IMR-90 (cell line): ENCODE data around the gene BCAS4.

ENCODE experiments used
- BHLHE40 ChIP-seq: fragments of 150-350 bp; IDR thresholded peaks from 2 replicates; pipeline ENCODE4 v1.6.1; 2016; ENCODE audit warnings: mild to moderate bottlenecking, low read depth, low read length
- CHD1 ChIP-seq: IDR thresholded peaks from 2 replicates; pipeline ENCODE4 v1.6.1; 2012; ENCODE audit warnings: low read depth, low read length, improper control_type of control experiment
- CTCF ChIP-seq: conservative IDR thresholded peaks from 2 replicates; pipeline ENCODE4 v1.5.1; 2012; ENCODE audit warnings: mild to moderate bottlenecking, low read depth, low read length, improper control_type of control experiment
- FOS ChIP-seq: fragments of 150-350 bp; IDR thresholded peaks from 2 replicates; pipeline ENCODE4 v1.6.1; 2016; ENCODE audit warnings: low read depth, low read length
- MAFK ChIP-seq: IDR thresholded peaks from 2 replicates; pipeline ENCODE4 v1.6.1; 2012; ENCODE audit warnings: low read depth, low read length, improper control_type of control experiment
- MAZ ChIP-seq: IDR thresholded peaks from 2 replicates; pipeline ENCODE4 v1.6.1; 2012; ENCODE audit warnings: low read depth, mild to moderate bottlenecking, low read length, improper control_type of control experiment, moderate library complexity, borderline replicate concordance
- MXI1 ChIP-seq: IDR thresholded peaks from 2 replicates; pipeline ENCODE4 v1.6.1; 2012; ENCODE audit warnings: low read depth, mild to moderate bottlenecking, low read length, moderate library complexity, borderline replicate concordance
- POLR2A ChIP-seq: IDR thresholded peaks from 2 replicates; pipeline ENCODE4 v1.6.1; 2012; ENCODE audit warnings: mild to moderate bottlenecking, low read depth, low read length
- RAD21 ChIP-seq: IDR thresholded peaks from 2 replicates; pipeline ENCODE4 v1.6.1; 2012; ENCODE audit warnings: low read length, improper control_type of control experiment
- RCOR1 ChIP-seq: IDR thresholded peaks from 2 replicates; pipeline ENCODE4 v1.6.1; 2012; ENCODE audit warnings: mild to moderate bottlenecking, low read length, improper control_type of control experiment; ENCODE audit not compliant: insufficient replicate concordance
- RFX5 ChIP-seq: IDR thresholded peaks from 2 replicates; pipeline ENCODE4 v1.8.0; 2012; ENCODE audit warnings: low read depth, mild to moderate bottlenecking, low read length, moderate library complexity
- SMC3 ChIP-seq: fragments of 150-350 bp; IDR thresholded peaks from 2 replicates; pipeline ENCODE4 v1.6.1; 2016; ENCODE audit warnings: low read depth, mild to moderate bottlenecking, antibody characterized with exemption, low read length, moderate library complexity
- USF2 ChIP-seq: fragments of 150-350 bp; IDR thresholded peaks from 2 replicates; pipeline ENCODE4 v1.6.1; 2017; ENCODE audit warnings: mild to moderate bottlenecking, antibody characterized with exemption, low read length, low read depth

DNA sequence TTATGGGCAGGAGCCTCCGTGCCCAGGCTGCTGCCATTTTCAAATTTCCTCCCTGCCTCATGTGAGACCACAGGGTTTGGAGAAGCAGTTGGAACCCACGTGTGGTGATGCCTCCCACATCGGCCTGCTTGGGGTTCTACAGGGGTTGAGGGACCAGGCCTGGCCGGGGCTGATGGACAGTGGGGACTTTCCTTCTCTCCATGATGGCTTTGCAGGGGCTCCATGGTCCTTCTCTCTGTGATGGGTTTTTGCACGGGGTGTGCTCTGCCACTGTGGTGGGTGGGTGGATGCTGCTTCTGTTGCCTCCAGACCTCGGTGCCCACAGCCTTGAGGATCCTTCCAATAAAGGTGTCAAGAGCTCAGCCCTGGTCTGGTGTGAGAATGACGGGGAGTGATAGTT, 82.0 kb downstream of the BCAS4 start:
- TF ChIP-seq CTCF (no peak), MAFK (no peak), RAD21 (no peak), POLR2A (no peak), CHD1 (no peak), USF2 (no peak), RFX5 (no peak), SMC3 (no peak), BHLHE40 (no peak), MAZ (no peak), MXI1 (no peak), FOS (no peak), RCOR1 (no peak)
